Stimulated activated CD8-positive, alpha-beta memory T cell treated with anti-CD3 and anti-CD28 coated beads, Interleukin-7, amount 100 ng/mL, for 48 hours (primary cell): Measurements from ENCODE around the gene HK3.
"Not testable (repeated sequence)": the region's sequence is repeated elsewhere in the genome, so short reads cannot be mapped to it uniquely, and the experiment has no call there.

Experiments used
- DNase-seq, 2 donors: peaks; one replicate each; pipeline ENCODE4 v3.0.0-alpha.2; 2020; ENCODE audit warnings: low read depth in 1 of 2; ENCODE audit errors: extremely low read depth in 1 of 2

The HK3 gene

GRCh38 chr5:176883700-176884570 is 15.2 kb downstream of the HK3 start:
- DNase-seq: no peak

- no peak for DNase-seq
These were observed 16.6 kb downstream of the HK3 start for GRCh38 chr5:176882567-176882903.

GRCh38 chr5:176881816-176882566 is 17.2 kb downstream of the HK3 start:
- DNase-seq: no peak

GRCh38 chr5:176881021-176881749 is 18.0 kb downstream of the HK3 start:
- no peak for DNase-seq

- DNase-seq: no peak
These were observed 18.7 kb downstream of the HK3 start for GRCh38 chr5:176880366-176881020.

GRCh38 chr5:176879663-176880361 is 19.3 kb downstream of the HK3 start:
- no peak for DNase-seq

GRCh38 chr5:176878906-176879662 is 20.1 kb downstream of the HK3 start:
- no peak for DNase-seq

GRCh38 chr5:176878463-176878862 is 20.7 kb downstream of the HK3 start:
- no peak for DNase-seq

- DNase-seq: no peak
These were observed 21.3 kb downstream of the HK3 start for GRCh38 chr5:176877793-176878331.

GRCh38 chr5:176876506-176877431 is 22.4 kb downstream of the HK3 start:
- no peak for DNase-seq

GRCh38 chr5:176875783-176876505 is 23.2 kb downstream of the HK3 start:
- DNase-seq: no peak

- no peak for DNase-seq
These were observed 24.1 kb downstream of the HK3 start for GRCh38 chr5:176875014-176875550.

- DNase-seq: no peak
These were observed 24.9 kb downstream of the HK3 start for GRCh38 chr5:176874198-176874780.

GRCh38 chr5:176873541-176874172 is 25.5 kb downstream of the HK3 start:
- DNase-seq: no peak

- not testable (repeated sequence) for DNase-seq
These were observed 26.1 kb downstream of the HK3 start for GRCh38 chr5:176873011-176873410.

GRCh38 chr5:176872586-176872985 is 26.6 kb downstream of the HK3 start:
- not testable (repeated sequence) for DNase-seq

- not testable (repeated sequence) for DNase-seq
These were observed 28.5 kb downstream of the HK3 start for GRCh38 chr5:176870644-176871043.
